Right renal cortex interstitium (tissue), 3 donors: ENCODE measurements around the gene ZNF629. TPM values are rescaled to one million over a fixed set of nuclear protein-coding genes. Genes with fewer than 3 reads are reported as not detected.

Experiments used
- DNase-seq, 3 donors: peaks; one replicate each; pipeline ENCODE4 v3.0.0-alpha.2; 2013; ENCODE audit warnings: low read depth in 3 of 3, low spot score in 2 of 3
- polyA plus RNA-seq, 3 donors: library from polyadenylated mRNA; unstranded; fragments of 120-200 nt; gene quantifications; one replicate each; pipeline ENCODE4 v1.2.1, GENCODE V29; 2013; ENCODE audit not compliant: insufficient read length in 3 of 3

The ZNF629 gene
- polyA plus RNA-seq, 3 donors: 25.7 to 26.9 (median 26.8) TPM

- no peak for DNase-seq
Measured at GRCh38 chr16:30768583-30769181, 18.3 kb downstream of the ZNF629 start.

- no peak for DNase-seq
Measured at GRCh38 chr16:30767767-30768465, 19.1 kb downstream of the ZNF629 start.

- DNase-seq: no peak
Measured at GRCh38 chr16:30766933-30767284, 20.1 kb downstream of the ZNF629 start.

- DNase-seq: no peak
Measured at GRCh38 chr16:30766206-30766932, 20.6 kb downstream of the ZNF629 start.

GRCh38 chr16:30764816-30765465 lies 22.1 kb downstream of the ZNF629 start:
- DNase-seq: no peak

GRCh38 chr16:30764086-30764485 lies 22.9 kb downstream of the ZNF629 start:
- no peak for DNase-seq

- no peak for DNase-seq
Measured at GRCh38 chr16:30762991-30763725, 23.8 kb downstream of the ZNF629 start.

- peak; percentile 94 to 99 (median 97) for DNase-seq
Measured at GRCh38 chr16:30761928-30762902, 24.8 kb downstream of the ZNF629 start, which contains the start of the genes CFAP119 and RNF40. Gene CFAP119 (minus strand): TSS chr16:30762062. CDS start chr16:30761748, 314 bp downstream. Gene RNF40 (plus strand): TSS chr16:30762322. CDS start chr16:30762546, 224 bp downstream.

GRCh38 chr16:30761427-30761927 lies 25.5 kb downstream of the ZNF629 start:
- no peak for DNase-seq

GRCh38 chr16:30760577-30761426 lies 26.2 kb downstream of the ZNF629 start:
- DNase-seq: no peak

GRCh38 chr16:30760001-30760559 lies 26.9 kb downstream of the ZNF629 start:
- no peak for DNase-seq

GRCh38 chr16:30758988-30759491 lies 28.0 kb downstream of the ZNF629 start:
- no peak for DNase-seq

- no peak for DNase-seq
Measured at GRCh38 chr16:30757316-30757715, 29.7 kb downstream of the ZNF629 start.

GRCh38 chr16:30756781-30757100 lies 30.3 kb downstream of the ZNF629 start:
- DNase-seq: no peak

- no peak for DNase-seq
Measured at GRCh38 chr16:30755955-30756780, 30.8 kb downstream of the ZNF629 start.

- DNase-seq: no peak
Measured at GRCh38 chr16:30753596-30753995, 33.4 kb downstream of the ZNF629 start.

- no peak for DNase-seq
Measured at GRCh38 chr16:30750876-30751465, 36.0 kb downstream of the ZNF629 start.
